IMR-90 (cell line): Measurements from ENCODE around the gene PARVB. TPM values are rescaled to one million over a fixed set of nuclear protein-coding genes. Genes with fewer than 3 reads are reported as not detected.

Source experiments
- ATAC-seq: fragments of 200-7000 bp; cut with Tn5 transposase; 2 replicates; pipeline ENCODE4 v1.9.1; 2020; ENCODE audit warnings: low read depth, mild to moderate bottlenecking, moderate library complexity
- BruUV-seq: library from RNA; stranded (reverse); fragments of 400-500 nt; replicated peaks from 2 replicates; lab custom pipeline; 2021; lab: Mats Ljungman, UMichigan
- CTCF ChIA-PET: fragments of 300-600 bp; formaldehyde crosslinking; extraction: SDS; loops from one replicate; lab custom pipeline; 2021; ENCODE audit warnings: antibody characterized with exemption; lab: Yijun Ruan, JAX
- POLR2A ChIA-PET: fragments of 300-600 bp; sonication (Branson Sonifier 250); formaldehyde crosslinking; loops from one replicate; lab custom pipeline; 2022; ENCODE audit warnings: antibody characterized with exemption; ENCODE audit not compliant: unreplicated experiment; lab: Charles Lee
- DNase-seq: peaks from one replicate; pipeline ENCODE4 v3.0.0; 2013
- H2AFZ ChIP-seq: replicated peaks from 2 replicates; pipeline ENCODE3; 2013; ENCODE audit warnings: low read length, mild to moderate bottlenecking; ENCODE audit not compliant: poor library complexity
- H2AK5ac ChIP-seq: 2 replicates; pipeline ENCODE4 v1.6.1; 2013; ENCODE audit warnings: low read depth, low read length, inconsistent platforms
- H2AK9ac ChIP-seq: replicated peaks from 2 replicates; pipeline ENCODE3; 2013; ENCODE audit warnings: mild to moderate bottlenecking, low read depth, low read length, moderate library complexity; ENCODE audit not compliant: poor library complexity
- H2BK120ac ChIP-seq: 2 replicates; pipeline ENCODE4 v1.6.1; 2013; ENCODE audit warnings: low read depth, low read length, inconsistent platforms
- H2BK15ac ChIP-seq: 3 replicates; pipeline ENCODE4 v1.6.1; 2013; ENCODE audit warnings: low read depth, low read length, inconsistent platforms
- H2BK20ac ChIP-seq: 2 replicates; pipeline ENCODE4 v1.6.1; 2013; ENCODE audit warnings: low read depth, mild to moderate bottlenecking, inconsistent platforms, low read length, moderate library complexity
- H2BK5ac ChIP-seq: 2 replicates; pipeline ENCODE4 v1.6.1; 2013; ENCODE audit warnings: mild to moderate bottlenecking, low read depth, low read length, inconsistent platforms; ENCODE audit not compliant: poor library complexity, severe bottlenecking
- H3K14ac ChIP-seq: replicated peaks from 2 replicates; pipeline ENCODE4 v1.6.1; 2013; ENCODE audit warnings: low read depth, low read length, inconsistent platforms
- H3K18ac ChIP-seq: 2 replicates; pipeline ENCODE4 v1.6.1; 2013; ENCODE audit warnings: low read depth, low read length, control low read depth
- H3K23ac ChIP-seq: 2 replicates; pipeline ENCODE4 v1.6.1; 2013; ENCODE audit warnings: low read depth, low read length, inconsistent platforms
- H3K27ac ChIP-seq: 2 replicates; pipeline ENCODE4 v1.5.1; 2013; ENCODE audit warnings: mild to moderate bottlenecking, control low read depth, low read length; ENCODE audit not compliant: insufficient read depth
- H3K27me3 ChIP-seq: 2 replicates; pipeline ENCODE4 v1.6.1; 2013; ENCODE audit warnings: low read length; ENCODE audit not compliant: control insufficient read depth, insufficient read depth
- H3K36me3 ChIP-seq: 2 replicates; pipeline ENCODE4 v1.6.1; 2013; ENCODE audit warnings: low read length, mixed read lengths; ENCODE audit not compliant: control insufficient read depth, insufficient read depth
- H3K4ac ChIP-seq: 2 replicates; pipeline ENCODE4 v1.6.1; 2013; ENCODE audit warnings: low read depth, low read length, inconsistent platforms
- H3K4me1 ChIP-seq: 2 replicates; pipeline ENCODE4 v1.6.1; 2013; ENCODE audit warnings: low read length, mixed read lengths; ENCODE audit not compliant: control insufficient read depth, insufficient read depth
- H3K4me2 ChIP-seq: 2 replicates; pipeline ENCODE4 v1.6.1; 2013; ENCODE audit warnings: low read depth, mild to moderate bottlenecking, control low read depth, low read length, moderate library complexity
- H3K4me3 ChIP-seq: 2 replicates; pipeline ENCODE4 v1.5.1; 2013; ENCODE audit warnings: low read depth, mild to moderate bottlenecking, control low read depth, low read length, moderate library complexity; ENCODE audit not compliant: insufficient read depth
- H3K56ac ChIP-seq: 2 replicates; pipeline ENCODE4 v1.6.1; 2013; ENCODE audit warnings: low read length, inconsistent platforms; ENCODE audit not compliant: insufficient read depth; ENCODE audit errors: extremely low read depth
- H3K79me1 ChIP-seq, 2 experiments: 2 replicates each; pipeline ENCODE4 v1.6.1; 2013; ENCODE audit warnings: low read length in 2 of 2, inconsistent platforms in 1 of 2, low read depth in 1 of 2
- H3K9ac ChIP-seq: 2 replicates; pipeline ENCODE4 v1.6.1; 2013; ENCODE audit warnings: low read depth, low read length, control low read depth
- H3K9me1 ChIP-seq: 2 replicates; pipeline ENCODE4 v1.6.1; 2013; ENCODE audit warnings: low read length, inconsistent platforms; ENCODE audit not compliant: insufficient read depth
- H3K9me3 ChIP-seq: 2 replicates; pipeline ENCODE4 v1.6.1; 2013; ENCODE audit warnings: low read length; ENCODE audit not compliant: control insufficient read depth, insufficient read depth
- H4K20me1 ChIP-seq: 2 replicates; pipeline ENCODE4 v1.6.1; 2013; ENCODE audit warnings: low read length, inconsistent platforms; ENCODE audit not compliant: insufficient read depth
- H4K5ac ChIP-seq: 2 replicates; pipeline ENCODE4 v1.6.1; 2013; ENCODE audit warnings: mild to moderate bottlenecking, low read depth, low read length, control low read depth
- H4K8ac ChIP-seq, 2 experiments: 2 replicates each; pipeline ENCODE4 v1.6.1; 2013; ENCODE audit warnings: low read depth in 2 of 2, low read length in 2 of 2, control low read depth in 1 of 2, inconsistent platforms in 1 of 2
- H4K91ac ChIP-seq: 2 replicates; pipeline ENCODE4 v1.6.1; 2013; ENCODE audit warnings: low read depth, low read length, inconsistent platforms; ENCODE audit not compliant: insufficient read depth
- CHD1 ChIP-seq: IDR thresholded peaks from 2 replicates; pipeline ENCODE4 v1.6.1; 2012; ENCODE audit warnings: low read depth, low read length, improper control_type of control experiment
- SMC3 ChIP-seq: fragments of 150-350 bp; IDR thresholded peaks from 2 replicates; pipeline ENCODE4 v1.6.1; 2016; ENCODE audit warnings: low read depth, mild to moderate bottlenecking, antibody characterized with exemption, low read length, moderate library complexity
- WGBS, 2 experiments: methylation state at CpG; one replicate each; pipeline versions ENCODE4 v1.1.5 to v1.1.7; 2013; ENCODE audit warnings: missing lambda C conversion rate in 2 of 2; ENCODE audit not compliant: insufficient read length in 1 of 2; ENCODE audit errors: extremely low coverage in 2 of 2; 5-methylcytosine and 5-hydroxymethylcytosine counted together
- dilution Hi-C: fragments of 300-500 bp; cut with HindIII; formaldehyde crosslinking; loops from one replicate; pipeline ENCODE4 v1.14.3; 2018; ENCODE audit warnings: low sequenced_read_pairs; ENCODE audit not compliant: unreplicated experiment
- in situ Hi-C: fragments of 300-500 bp; cut with MboI; formaldehyde crosslinking; loops from 3 replicates; pipeline ENCODE4 v1.14.3; 2019; ENCODE audit warnings: low sequenced_read_pairs, inconsistent platforms, mixed read lengths
- intact Hi-C: fragments of 100-400 bp; cut with micrococcal nuclease; formaldehyde crosslinking; loops from 2 replicates; pipeline ENCODE4 v1.10.0; 2022
- polyA plus RNA-seq, 3 experiments: library from polyadenylated mRNA; depleted of rRNA; stranded (reverse); fragments of >200 nt; gene quantifications; 2 replicates each; pipeline ENCODE4 v1.2.3, GENCODE V29; 2012; ENCODE audit warnings: low replicate concordance in 1 of 3
- total RNA-seq: library from RNA; depleted of rRNA; stranded (reverse); fragments of >200 nt; gene quantifications from 2 replicates; pipeline ENCODE4 v1.2.3, GENCODE V29; 2012

PARVB gene
- total and polyA plus RNA-seq, 2 of the 4 experiments (the other 2 are of a cell fraction), result 44.3 to 53.9 TPM

DNA sequence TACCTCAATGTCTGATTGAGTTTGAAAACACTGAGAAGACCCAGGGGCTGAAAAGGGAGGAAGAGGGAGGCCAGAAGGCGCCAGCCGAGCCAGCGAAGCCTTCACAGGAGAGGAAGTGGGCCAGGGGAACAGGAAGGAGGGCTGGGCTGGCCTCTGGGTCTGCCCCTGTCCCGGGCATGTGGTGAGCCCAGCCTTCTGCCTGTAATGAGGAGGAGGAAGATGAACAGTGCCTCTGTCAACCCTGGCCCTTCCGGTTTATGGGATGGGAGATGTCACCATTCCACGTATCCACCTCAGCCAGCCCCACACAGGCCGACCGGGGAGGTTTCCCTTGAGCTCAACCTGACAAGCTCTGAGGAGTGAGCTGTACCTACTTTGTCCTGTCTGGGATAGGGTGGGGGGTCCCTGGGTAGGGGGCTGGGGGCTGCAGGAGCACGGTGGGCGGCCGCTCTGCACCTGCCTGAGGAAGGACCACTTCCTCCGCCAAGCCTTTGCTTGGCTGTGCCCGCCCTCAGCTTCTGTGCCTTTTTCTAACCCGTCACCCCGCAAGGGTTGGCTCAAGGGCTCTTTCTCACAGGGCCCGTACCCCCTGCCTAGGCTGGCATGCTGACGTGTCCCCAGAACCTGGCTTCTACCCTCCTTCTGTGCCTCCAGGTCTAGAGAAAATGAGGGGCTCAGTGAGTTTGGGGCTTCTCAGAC is 158.6 kb downstream of the PARVB start:
- no peak overlapping the region for H3K23ac ChIP-seq
- no TSS peak for BruUV-seq
- H4K91ac ChIP-seq, result no peak overlapping the region
- no peaks in the 10 kb centered on the region for H3K79me1 ChIP-seq
- H3K9ac ChIP-seq, result no peak overlapping the region
- no peak for DNase-seq
- no peak overlapping the region for H3K14ac ChIP-seq
- no peak overlapping the region for H2BK15ac ChIP-seq
- H2BK120ac ChIP-seq, result no peak overlapping the region
- no peak overlapping the region for H2AK9ac ChIP-seq
- H2BK5ac ChIP-seq, result no peak overlapping the region
- no peak overlapping the region for H3K27ac ChIP-seq
- H4K20me1 ChIP-seq, result no peaks in the 10 kb centered on the region; the same call in 1 of the 2 replicates
- no peak overlapping the region for H2BK20ac ChIP-seq
- H4K5ac ChIP-seq, result no peak overlapping the region
- no peak for ATAC-seq
- TF ChIP-seq SMC3 (no peak), CHD1 (no peak)
- WGBS, 2 experiments, result 100% methylated on average over 2 of the region's 17 CpGs; no CpG with 5 or more reads in 1 of the 2 experiments
- in situ Hi-C loops, result no loop called here
- H4K8ac ChIP-seq, result no peak overlapping the region
- H3K56ac ChIP-seq, result no peak overlapping the region
- H3K9me1 ChIP-seq, result no peaks in the 10 kb centered on the region
- POLR2A ChIA-PET, result no interaction called here
- dilution Hi-C loops, result no loop called here
- intact Hi-C loops, result no loop called here
- H3K4me3 ChIP-seq, result no peak overlapping the region
- H2AK5ac ChIP-seq, result no peak overlapping the region
- no peak overlapping the region for H2AFZ ChIP-seq
- H3K18ac ChIP-seq, result no peak overlapping the region
- H3K4me2 ChIP-seq, result no peak overlapping the region
- CTCF ChIA-PET, result no interaction called here
- H3K9me3 ChIP-seq, result no peaks in the 10 kb centered on the region
- no peak overlapping the region for H3K4ac ChIP-seq
- no peaks in the 10 kb centered on the region for H3K4me1 ChIP-seq
- no peaks in the 10 kb centered on the region for H3K36me3 ChIP-seq
- peaks cover 40% of the 10 kb centered on the region for H3K27me3 ChIP-seq
